Activated T-cell treated with anti-CD3 and anti-CD28 coated beads, Interleukin-2, amount 50 U/mL, for 24 hours (primary cell): Measurements from ENCODE around the gene ZBTB20.
A peak's percentile ranks its signal among the peaks of the same experiment; 100 is the strongest.

Experiments
- DNase-seq: peaks from one replicate; pipeline ENCODE4 v3.0.0-alpha.2; 2020
- H3K27ac Mint-ChIP-seq: 2 replicates; pipeline ENCODE4 v1.8.0; 2020; ENCODE audit warnings: mild to moderate bottlenecking, mixed read lengths
- H3K27me3 Mint-ChIP-seq: 2 replicates; pipeline ENCODE4 v1.8.0; 2020; ENCODE audit warnings: mixed read lengths
- H3K36me3 Mint-ChIP-seq: 2 replicates; pipeline ENCODE4 v1.8.0; 2020; ENCODE audit warnings: low read depth, mixed read lengths
- H3K4me1 Mint-ChIP-seq: 2 replicates; pipeline ENCODE4 v1.8.0; 2020; ENCODE audit warnings: low read depth, mixed read lengths
- H3K4me3 Mint-ChIP-seq: 2 replicates; pipeline ENCODE4 v1.8.0; 2020; ENCODE audit warnings: mild to moderate bottlenecking, moderate library complexity, mixed read lengths
- H3K9me3 Mint-ChIP-seq: 2 replicates; pipeline ENCODE4 v1.8.0; 2020; ENCODE audit warnings: mixed read lengths

Gene ZBTB20

DNA sequence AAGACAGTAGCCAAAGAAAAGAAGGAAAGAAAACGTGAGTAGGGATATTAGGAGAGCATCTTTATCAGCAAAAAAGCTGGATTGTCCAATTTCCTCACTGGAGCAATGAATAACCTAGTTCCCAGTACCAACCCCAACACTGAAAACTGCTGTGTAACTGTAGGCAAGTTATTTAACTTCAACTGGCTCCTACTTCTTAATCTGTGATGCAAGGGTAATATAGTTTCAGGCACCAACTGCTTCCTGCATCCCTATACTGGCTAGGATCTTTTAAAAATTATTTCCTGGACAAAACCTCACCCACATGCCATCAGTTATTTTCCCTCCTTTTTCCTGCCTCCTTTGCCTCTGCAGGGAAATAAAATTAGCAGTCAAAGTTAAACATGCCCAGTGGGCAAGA is 59.6 kb downstream of the ZBTB20 start:
- Mint-ChIP-seq H3K4me1 (peaks cover 45% of the 10 kb centered on the region), H3K27me3 (no peaks in the 10 kb centered on the region), H3K27ac (no peak overlapping the region), H3K36me3 (no peaks in the 10 kb centered on the region), H3K4me3 (no peak overlapping the region), H3K9me3 (no peaks in the 10 kb centered on the region)
- no peak for DNase-seq

DNA sequence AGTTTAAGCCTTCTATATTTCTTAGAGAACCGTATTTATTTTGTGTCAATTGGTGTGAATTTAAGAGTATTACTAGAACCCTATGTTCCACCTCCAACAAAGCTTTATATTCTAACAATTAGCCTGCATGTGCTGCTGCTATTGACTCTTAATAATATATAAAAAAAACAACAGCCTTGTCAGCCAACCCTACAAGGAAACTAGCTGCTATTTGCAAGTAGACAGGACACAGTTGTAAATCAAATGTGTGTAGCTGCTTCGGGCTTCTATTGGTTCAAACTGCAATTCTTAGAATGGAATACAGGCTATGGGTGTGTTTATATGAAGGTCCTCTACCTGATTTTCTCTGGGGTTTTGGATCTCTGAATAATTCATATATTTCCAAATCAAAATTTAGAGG is 60.7 kb downstream of the ZBTB20 start:
- no peak overlapping the region for H3K4me3 Mint-ChIP-seq
- H3K4me1 Mint-ChIP-seq = peaks cover 42% of the 10 kb centered on the region
- no peak for DNase-seq
- H3K27me3 Mint-ChIP-seq = no peaks in the 10 kb centered on the region
- H3K36me3 Mint-ChIP-seq = no peaks in the 10 kb centered on the region
- no peak overlapping the region for H3K27ac Mint-ChIP-seq
- H3K9me3 Mint-ChIP-seq = no peaks in the 10 kb centered on the region

DNA sequence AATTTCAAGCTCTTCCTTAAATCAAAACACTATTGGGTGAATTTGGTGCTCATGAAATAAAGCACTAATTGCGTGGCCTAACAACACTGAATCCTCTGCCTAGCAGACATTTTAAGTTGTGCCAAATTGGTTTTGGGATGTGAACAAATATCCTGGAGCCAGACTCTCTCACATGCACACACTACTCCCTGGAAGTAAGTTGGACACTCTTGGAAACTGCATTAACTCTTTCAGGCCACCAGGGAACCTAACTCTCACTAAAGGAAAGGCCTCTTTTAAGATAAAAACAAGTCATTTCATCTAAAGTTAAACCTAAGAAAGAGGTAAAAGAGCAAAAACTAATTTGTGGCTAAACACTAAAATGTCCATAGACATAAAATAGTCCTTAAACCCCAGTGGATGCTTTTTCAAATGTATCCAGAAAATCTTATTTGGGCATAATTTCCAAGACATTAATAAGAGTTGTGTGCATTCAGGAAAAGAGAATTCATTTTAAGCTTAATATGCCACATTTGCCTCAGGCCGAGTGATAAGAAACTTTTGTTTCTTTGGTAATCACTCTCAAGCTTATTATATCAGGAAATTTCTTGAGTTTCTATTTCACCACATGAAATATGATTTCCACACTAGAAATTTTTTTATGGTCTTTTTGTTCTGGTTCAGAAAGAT is 61.8 kb downstream of the ZBTB20 start:
- no peaks in the 10 kb centered on the region for H3K36me3 Mint-ChIP-seq
- peaks cover 47% of the 10 kb centered on the region for H3K4me1 Mint-ChIP-seq
- H3K27me3 Mint-ChIP-seq = no peaks in the 10 kb centered on the region
- no peak overlapping the region for H3K27ac Mint-ChIP-seq
- DNase-seq = no peak
- H3K4me3 Mint-ChIP-seq = no peak overlapping the region
- H3K9me3 Mint-ChIP-seq = no peaks in the 10 kb centered on the region

DNA sequence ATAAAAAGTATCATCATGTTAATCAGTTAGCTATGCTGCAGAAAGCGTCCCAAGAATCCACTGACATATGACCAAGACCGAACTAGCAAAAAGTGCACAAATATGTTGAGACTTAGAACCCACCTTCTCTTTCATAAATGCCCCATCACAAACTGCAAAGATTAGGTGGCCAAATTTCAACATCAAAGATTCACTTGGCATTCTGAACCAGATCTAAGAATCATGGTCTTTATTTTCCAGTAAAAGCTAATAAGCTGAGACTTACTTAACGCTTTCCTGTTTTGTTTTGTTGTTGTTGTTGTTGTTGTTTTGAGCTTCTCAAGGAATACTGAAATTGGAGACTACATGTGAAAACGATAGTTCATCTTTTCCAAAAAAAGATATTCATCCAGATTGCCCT is 62.4 kb downstream of the ZBTB20 start:
- H3K4me3 Mint-ChIP-seq = no peak overlapping the region
- peaks cover 51% of the 10 kb centered on the region for H3K4me1 Mint-ChIP-seq
- H3K36me3 Mint-ChIP-seq = no peaks in the 10 kb centered on the region
- H3K27ac Mint-ChIP-seq = no peak overlapping the region
- no peak for DNase-seq
- no peaks in the 10 kb centered on the region for H3K9me3 Mint-ChIP-seq
- no peaks in the 10 kb centered on the region for H3K27me3 Mint-ChIP-seq

DNA sequence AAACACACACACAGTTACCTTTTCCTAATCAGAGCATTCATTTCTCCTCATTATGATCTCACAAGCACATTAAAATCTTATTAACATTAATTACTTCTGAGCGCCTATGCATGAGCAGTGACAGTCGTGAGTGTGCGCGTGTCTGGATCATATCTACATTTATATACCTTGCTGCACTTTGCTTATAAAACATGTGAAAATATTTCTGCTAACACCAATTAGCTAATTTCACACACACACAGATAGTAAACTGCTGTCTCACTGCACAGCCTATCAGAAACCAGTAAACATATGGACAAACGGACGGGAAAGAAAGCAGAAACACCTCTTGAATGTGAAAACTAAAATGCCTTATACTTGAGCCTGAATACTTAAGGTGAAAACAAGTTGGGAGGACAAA is 64.8 kb downstream of the ZBTB20 start:
- H3K27me3 Mint-ChIP-seq = no peaks in the 10 kb centered on the region
- H3K4me1 Mint-ChIP-seq = peaks cover 51% of the 10 kb centered on the region
- no peak overlapping the region for H3K27ac Mint-ChIP-seq
- no peak for DNase-seq
- H3K9me3 Mint-ChIP-seq = no peaks in the 10 kb centered on the region
- H3K4me3 Mint-ChIP-seq = no peak overlapping the region
- H3K36me3 Mint-ChIP-seq = peaks cover under 1% of the 10 kb centered on the region

DNA sequence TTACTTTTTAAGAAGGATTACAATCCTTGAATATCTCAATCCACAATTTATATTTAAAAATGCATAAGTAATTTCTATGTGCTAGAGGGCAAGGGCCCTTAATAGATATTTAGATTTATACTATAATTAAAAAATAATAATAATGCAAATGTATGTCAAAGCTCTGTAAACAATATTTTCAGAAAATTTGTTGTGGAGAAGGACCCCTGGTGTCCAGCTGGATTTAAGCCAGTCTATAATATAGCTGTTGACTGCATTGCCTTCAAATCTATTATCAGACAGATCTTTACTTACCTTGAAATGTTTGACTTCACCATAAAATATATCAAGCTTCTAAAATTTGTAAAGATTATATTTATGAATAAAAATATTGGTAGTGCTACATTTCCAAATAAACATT is 65.6 kb downstream of the ZBTB20 start:
- no peak for DNase-seq
- Mint-ChIP-seq H3K4me1 (peaks cover 52% of the 10 kb centered on the region), H3K9me3 (peaks cover 2% of the 10 kb centered on the region), H3K4me3 (no peak overlapping the region), H3K27ac (no peak overlapping the region), H3K27me3 (no peaks in the 10 kb centered on the region), H3K36me3 (peaks cover 9% of the 10 kb centered on the region)

DNA sequence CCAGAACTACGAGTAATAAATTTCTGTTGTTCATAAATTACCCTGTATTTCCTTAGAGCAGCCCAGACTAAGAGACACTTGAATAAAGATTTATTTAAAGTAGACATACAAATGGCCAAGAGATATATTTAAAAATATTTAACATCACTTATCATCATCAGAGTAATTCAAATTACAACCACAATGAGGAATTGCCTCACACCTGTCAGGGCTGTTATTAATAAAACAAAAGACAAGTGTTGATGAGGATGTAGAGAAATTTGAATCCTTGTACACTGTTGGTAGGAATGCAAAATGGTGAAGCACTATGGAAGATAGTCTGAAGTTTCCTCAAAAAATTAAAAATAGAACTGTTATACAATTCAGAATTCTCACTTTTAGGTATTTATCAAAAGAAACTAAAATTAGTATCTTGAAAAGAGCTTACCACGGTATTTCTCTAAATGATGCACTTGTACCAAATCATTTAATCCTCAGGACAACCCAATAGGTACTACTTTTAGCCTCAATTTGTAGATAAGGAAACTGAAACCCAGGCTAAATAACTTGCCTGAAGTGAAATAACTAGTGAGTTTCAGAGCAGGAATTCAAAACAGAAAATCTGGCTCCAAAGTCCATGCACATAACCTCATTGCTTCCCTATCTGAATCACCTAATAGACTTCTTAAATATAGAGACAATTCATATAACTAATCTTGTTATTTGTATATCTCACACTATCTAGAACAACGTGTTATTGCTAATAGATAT is 69.4 kb downstream of the ZBTB20 start:
- Mint-ChIP-seq H3K9me3 (peaks cover 2% of the 10 kb centered on the region), H3K27me3 (no peaks in the 10 kb centered on the region), H3K4me3 (no peak overlapping the region), H3K27ac (no peak overlapping the region), H3K36me3 (peaks cover 21% of the 10 kb centered on the region), H3K4me1 (peaks cover 44% of the 10 kb centered on the region)
- no peak for DNase-seq

DNA sequence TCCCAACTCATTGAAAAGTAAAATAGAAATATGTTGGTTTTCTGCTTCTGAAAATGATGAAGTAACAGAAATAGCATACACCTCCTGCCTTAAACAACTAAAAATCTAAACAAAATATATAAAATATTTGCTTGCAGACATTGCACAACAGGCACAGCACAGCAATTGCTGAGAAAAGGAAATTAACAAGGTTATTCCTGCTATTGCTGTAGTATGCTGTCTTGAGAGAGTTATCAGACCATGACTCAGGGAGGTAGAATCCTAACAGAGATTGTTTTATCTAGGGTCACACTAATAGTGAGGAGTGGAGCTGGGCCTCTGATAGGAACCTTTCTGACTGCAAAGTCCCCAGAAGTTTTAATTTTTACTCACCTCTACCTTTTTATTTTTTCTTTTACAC is 72.6 kb downstream of the ZBTB20 start:
- no peaks in the 10 kb centered on the region for H3K27me3 Mint-ChIP-seq
- H3K4me1 Mint-ChIP-seq = peaks cover 48% of the 10 kb centered on the region
- peaks cover 34% of the 10 kb centered on the region for H3K36me3 Mint-ChIP-seq
- H3K27ac Mint-ChIP-seq = no peak overlapping the region
- H3K9me3 Mint-ChIP-seq = peaks cover 2% of the 10 kb centered on the region
- DNase-seq = no peak
- H3K4me3 Mint-ChIP-seq = no peak overlapping the region

DNA sequence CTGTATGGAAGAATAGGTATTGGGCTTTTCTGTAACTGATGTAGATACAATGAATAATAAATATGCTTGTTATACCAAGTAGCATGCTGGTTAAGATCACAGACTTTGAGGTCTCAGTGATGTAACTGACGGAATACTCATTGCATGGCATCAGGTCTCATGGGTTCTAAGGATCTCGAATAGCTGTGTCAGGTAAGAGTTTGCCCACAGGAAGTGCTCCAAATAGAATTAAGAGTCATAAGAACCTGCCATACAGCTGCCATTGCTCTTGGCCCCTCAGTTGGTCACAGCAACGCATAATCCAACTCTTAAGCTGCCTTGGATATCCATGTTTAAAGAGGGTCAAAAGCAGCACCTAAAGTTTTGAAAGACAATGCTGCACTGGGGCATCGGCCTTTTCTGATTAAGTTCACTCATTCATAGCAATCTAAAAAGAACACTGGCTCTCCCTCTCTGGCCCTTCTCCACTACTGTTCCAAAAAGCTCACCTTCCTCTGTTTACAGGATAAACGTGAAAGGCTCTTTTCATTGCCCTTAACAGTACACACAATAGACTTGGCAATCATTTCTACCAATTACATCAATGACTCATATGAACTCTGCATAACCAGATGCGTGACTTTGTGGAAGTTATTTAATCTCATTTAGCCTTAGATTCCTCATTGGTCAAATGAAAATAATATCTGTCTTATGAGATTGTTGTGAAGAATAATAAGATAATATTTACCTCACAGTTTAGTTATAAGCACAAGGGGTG is 74.6 kb downstream of the ZBTB20 start:
- peaks cover 55% of the 10 kb centered on the region for H3K4me1 Mint-ChIP-seq
- no peak for DNase-seq
- no peaks in the 10 kb centered on the region for H3K27me3 Mint-ChIP-seq
- H3K27ac Mint-ChIP-seq = no peak overlapping the region
- no peak overlapping the region for H3K4me3 Mint-ChIP-seq
- H3K9me3 Mint-ChIP-seq = peaks cover 2% of the 10 kb centered on the region
- H3K36me3 Mint-ChIP-seq = peaks cover 34% of the 10 kb centered on the region

DNA sequence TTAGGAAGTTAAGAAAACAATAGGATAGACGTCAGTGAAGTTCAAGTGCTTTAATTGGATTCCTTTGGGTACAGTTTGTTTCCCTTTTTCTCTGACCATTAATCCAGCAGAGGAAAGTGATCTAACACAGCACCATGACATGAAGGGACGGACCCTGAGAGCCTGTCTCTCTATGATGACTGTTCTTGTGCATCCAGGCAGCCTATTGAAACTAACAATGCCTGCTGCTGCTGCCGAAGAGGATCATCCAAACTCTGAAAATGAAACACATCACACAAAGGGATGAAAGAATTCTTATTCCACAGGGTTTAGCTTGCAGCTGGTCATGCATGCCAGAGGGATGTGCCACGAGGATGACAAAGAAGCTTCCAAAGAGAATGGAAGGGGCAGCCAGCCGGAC is 75.5 kb downstream of the ZBTB20 start:
- peaks cover 27% of the 10 kb centered on the region for H3K36me3 Mint-ChIP-seq
- no peak overlapping the region for H3K27ac Mint-ChIP-seq
- H3K27me3 Mint-ChIP-seq = no peaks in the 10 kb centered on the region
- no peak for DNase-seq
- peaks cover 48% of the 10 kb centered on the region for H3K4me1 Mint-ChIP-seq
- H3K4me3 Mint-ChIP-seq = no peak overlapping the region
- no peaks in the 10 kb centered on the region for H3K9me3 Mint-ChIP-seq

DNA sequence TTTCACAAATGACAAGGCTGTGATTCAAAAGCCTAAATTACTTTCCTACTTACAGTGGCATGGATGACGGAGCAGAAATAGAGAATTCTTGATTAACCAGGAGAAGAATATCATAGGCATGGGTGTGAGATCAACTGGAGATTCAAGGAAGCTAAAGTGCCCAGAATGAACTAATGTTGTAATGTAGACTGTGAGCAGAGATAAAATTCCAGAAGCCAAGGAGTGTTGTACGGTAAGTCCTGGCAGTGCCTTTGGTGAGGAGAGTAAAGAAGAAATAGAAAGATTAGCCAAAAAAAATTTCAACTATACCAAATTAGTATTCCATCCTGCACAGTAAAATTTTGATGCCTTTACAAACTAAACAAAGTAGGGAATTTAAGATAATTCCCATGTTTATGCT is 75.9 kb downstream of the ZBTB20 start:
- no peaks in the 10 kb centered on the region for H3K27me3 Mint-ChIP-seq
- H3K4me3 Mint-ChIP-seq = no peak overlapping the region
- no peaks in the 10 kb centered on the region for H3K9me3 Mint-ChIP-seq
- H3K27ac Mint-ChIP-seq = no peak overlapping the region
- DNase-seq = no peak
- H3K4me1 Mint-ChIP-seq = peaks cover 44% of the 10 kb centered on the region
- H3K36me3 Mint-ChIP-seq = peaks cover 22% of the 10 kb centered on the region

DNA sequence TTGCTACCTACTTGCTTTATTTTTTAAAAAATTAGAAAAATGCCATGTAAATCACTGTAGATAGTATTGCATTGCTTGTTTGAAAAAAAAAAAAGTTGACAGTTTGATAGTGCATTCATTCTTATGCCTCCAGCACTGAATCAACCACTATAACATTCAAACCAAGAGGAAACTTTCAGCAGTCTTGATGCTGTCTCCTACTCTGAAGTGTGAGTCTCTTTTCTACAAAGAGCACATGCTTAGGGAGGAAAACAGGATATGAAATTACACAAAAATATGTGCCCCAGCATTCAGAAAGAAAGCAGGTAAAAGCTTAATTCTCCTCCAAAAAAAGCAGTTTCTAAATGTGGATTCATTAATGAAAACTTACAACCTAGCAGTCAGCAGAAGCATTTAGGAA is 78.3 kb downstream of the ZBTB20 start:
- DNase-seq = no peak
- Mint-ChIP-seq H3K36me3 (peaks cover 20% of the 10 kb centered on the region), H3K27me3 (no peaks in the 10 kb centered on the region), H3K4me1 (peaks cover 38% of the 10 kb centered on the region), H3K27ac (no peak overlapping the region), H3K9me3 (no peaks in the 10 kb centered on the region), H3K4me3 (peak overlapping the region; percentile 2)

DNA sequence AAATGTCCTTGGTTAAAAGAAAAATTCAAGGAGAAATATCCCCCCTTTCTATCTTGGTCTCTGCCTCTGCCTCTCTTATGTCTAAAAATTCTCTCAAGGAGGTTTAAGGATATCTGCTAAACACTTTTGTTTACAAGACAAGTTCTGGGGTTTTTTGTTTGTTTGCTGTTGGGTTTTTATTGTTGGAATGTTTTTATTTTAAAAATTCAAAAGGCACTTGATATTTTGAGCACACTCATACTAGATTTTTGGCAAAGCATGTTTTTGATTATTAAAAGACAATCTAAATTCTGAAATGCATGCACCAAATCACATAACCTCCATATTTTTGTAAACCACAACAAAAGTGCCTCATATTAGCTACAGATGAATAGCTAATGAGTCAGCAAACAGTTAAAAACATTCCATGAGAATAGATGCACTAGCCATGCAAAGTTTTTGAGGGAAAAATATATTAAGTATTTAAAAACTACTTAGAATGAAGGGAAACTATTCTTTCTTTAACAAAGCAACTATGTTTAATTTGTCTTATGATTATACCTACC is 84.6 kb downstream of the ZBTB20 start:
- Mint-ChIP-seq H3K4me3 (no peak overlapping the region), H3K4me1 (peaks cover 2% of the 10 kb centered on the region), H3K27me3 (no peaks in the 10 kb centered on the region), H3K36me3 (peaks cover 12% of the 10 kb centered on the region), H3K9me3 (peaks cover 2% of the 10 kb centered on the region), H3K27ac (no peak overlapping the region)
- DNase-seq = no peak

DNA sequence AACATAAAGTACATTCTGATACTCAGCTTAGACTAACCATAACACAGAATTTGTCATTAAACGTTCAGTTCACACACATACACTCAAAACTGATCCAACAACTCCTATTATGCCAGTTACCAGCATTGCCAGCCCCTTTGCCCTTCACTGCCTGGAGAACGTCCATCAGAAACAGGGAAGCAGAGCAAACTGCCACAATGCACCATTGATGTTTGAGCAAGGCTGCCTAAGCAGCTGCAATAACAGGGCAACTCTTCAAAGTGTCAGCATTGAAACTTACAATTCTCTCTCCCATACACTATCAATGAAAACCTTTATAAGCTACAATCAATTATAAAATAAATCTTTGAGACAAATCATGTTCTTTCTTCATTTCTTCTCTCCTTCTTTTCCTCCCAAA is 85.1 kb downstream of the ZBTB20 start:
- H3K4me1 Mint-ChIP-seq = peaks cover 2% of the 10 kb centered on the region
- no peak for DNase-seq
- H3K27ac Mint-ChIP-seq = no peak overlapping the region
- H3K9me3 Mint-ChIP-seq = peaks cover 2% of the 10 kb centered on the region
- H3K36me3 Mint-ChIP-seq = peaks cover 12% of the 10 kb centered on the region
- H3K27me3 Mint-ChIP-seq = no peaks in the 10 kb centered on the region
- no peak overlapping the region for H3K4me3 Mint-ChIP-seq

DNA sequence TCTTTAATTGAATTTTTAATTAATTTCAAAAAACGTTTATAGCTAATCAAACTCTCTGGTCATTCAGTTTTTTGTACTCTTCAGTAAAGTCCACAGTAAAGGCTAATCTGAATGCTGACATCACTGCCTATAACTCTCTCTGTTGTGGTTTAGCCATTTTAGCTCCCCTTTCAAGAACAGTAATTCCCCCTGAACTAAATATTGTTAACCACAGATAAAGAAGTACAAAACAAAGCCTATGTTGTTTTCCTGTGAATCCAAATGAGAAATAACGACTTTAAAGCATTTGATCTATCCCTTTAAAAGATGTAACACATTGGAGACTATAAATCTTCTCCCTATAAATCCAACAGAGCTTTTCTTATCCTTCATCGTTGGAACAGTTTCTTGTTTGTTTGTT is 94.2 kb downstream of the ZBTB20 start:
- Mint-ChIP-seq H3K36me3 (peaks cover 4% of the 10 kb centered on the region), H3K9me3 (no peaks in the 10 kb centered on the region), H3K4me3 (no peak overlapping the region), H3K27ac (no peak overlapping the region), H3K27me3 (no peaks in the 10 kb centered on the region), H3K4me1 (peaks cover 7% of the 10 kb centered on the region)
- DNase-seq = no peak
